PFSK-1 (cell line): Measurements from ENCODE around the gene ZDHHC14.

Experiments used
- POLR2AphosphoS5 ChIP-seq: IDR thresholded peaks from 2 replicates; pipeline ENCODE4 v1.6.1; 2012; ENCODE audit warnings: low read depth, mild to moderate bottlenecking, control low read depth, low read length, moderate library complexity
- REST ChIP-seq, 2 experiments: IDR thresholded peaks; 2 replicates each; pipeline versions ENCODE4 v1.6.1 to v1.8.0; 2011 to 2012; ENCODE audit warnings: low read depth in 2 of 2, low read length in 2 of 2, control low read depth in 1 of 2, inconsistent platforms in 1 of 2, mild to moderate bottlenecking in 1 of 2, moderate library complexity in 1 of 2; ENCODE audit not compliant: insufficient read depth in 1 of 2
- SIN3A ChIP-seq: IDR thresholded peaks from 2 replicates; pipeline ENCODE4 v1.6.1; 2012; ENCODE audit warnings: mild to moderate bottlenecking, low read length, moderate library complexity, borderline replicate concordance; ENCODE audit not compliant: insufficient read depth

- TF ChIP-seq POLR2AphosphoS5 (no peak), REST (IDR thresholded peaks at IDR 0.05; ENCODE audit: insufficient read depth in 1 of 2, low read depth in 2 of 2, low read length in 2 of 2) (no peak), SIN3A (no peak)
Measured at GRCh38 chr6:157608221-157609075, 227.5 kb downstream of the ZDHHC14 start.
